ENCODE data around the gene LAMB3. TPM values are rescaled to one million over a fixed set of nuclear protein-coding genes. Genes with fewer than 3 reads are reported as not detected.

LAMB3 gene
- total RNA-seq, 1 donor from 2014 or later: 3.6 TPM

- intact Hi-C loops (cut with DNase I): no loop called here
Observed at GRCh38 chr1:209609041-209609790, 43.0 kb downstream of the LAMB3 start.

GRCh38 chr1:209607795-209608178 lies 44.4 kb downstream of the LAMB3 start:
- intact Hi-C loops (cut with DNase I): no loop called here
- no peak for DNase-seq (ENCODE audit: low spot score)

More at GRCh38 chr1:209609041-209609790, 43.0 kb downstream of the LAMB3 start:
- DNase-seq (ENCODE audit: low spot score): no peak

GRCh38 chr1:209607102-209607794 lies 45.0 kb downstream of the LAMB3 start:
- intact Hi-C loops (cut with DNase I): no loop called here

GRCh38 chr1:209603877-209604276 lies 48.3 kb downstream of the LAMB3 start:
- intact Hi-C loops (cut with DNase I): loop anchor here (2.0 kb wide), 1 partner anchor 89 kb away; no protein-coding TSS in a partner anchor
- DNase-seq (ENCODE audit: low spot score): no peak

More at GRCh38 chr1:209607102-209607794, 45.0 kb downstream of the LAMB3 start:
- DNase-seq (ENCODE audit: low spot score): no peak

DNA sequence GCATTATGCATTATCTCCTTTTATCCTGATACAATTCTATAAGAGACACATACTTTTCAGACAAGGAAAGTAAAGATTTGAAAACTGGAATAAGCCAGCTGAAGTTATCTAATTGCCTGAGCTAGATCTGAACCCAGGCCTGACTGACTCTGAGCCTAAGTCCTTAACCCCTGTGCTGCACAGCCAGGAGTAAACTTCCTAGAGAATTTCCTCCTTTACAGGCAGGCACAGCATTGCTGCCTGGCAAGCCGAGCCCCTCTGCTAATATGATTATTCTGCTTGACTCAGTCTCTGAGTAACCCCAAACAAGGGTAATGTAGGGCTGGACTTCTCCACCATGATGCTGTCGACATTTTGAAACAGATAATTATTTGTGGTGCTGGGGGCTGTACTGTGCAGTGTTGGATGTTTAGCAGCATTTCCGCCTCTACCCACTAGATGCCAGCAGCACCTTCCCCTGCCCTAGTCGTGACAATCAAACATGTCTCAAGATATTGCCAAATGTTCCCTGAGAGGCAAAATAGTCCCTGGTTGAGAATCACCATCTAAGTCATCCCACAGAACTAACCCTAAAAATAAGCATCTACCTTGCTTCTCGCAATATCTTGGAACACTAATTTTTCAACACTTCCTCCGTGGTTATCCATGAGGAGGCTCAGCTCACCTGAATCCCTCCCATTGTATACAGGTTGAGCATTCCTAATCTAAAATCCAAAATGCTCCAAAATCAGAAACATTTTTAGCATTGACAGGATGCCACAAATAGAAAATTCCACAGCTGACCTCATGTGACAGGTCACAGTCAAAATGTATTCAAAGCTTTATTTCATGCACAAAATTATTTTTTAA lies 50.2 kb downstream of the LAMB3 start:
- DNase-seq (ENCODE audit: low spot score): no peak
- intact Hi-C loops (cut with DNase I): loop anchor here (1.0 to 2.0 kb wide), 3 partner anchors 25 to 147 kb away; no protein-coding TSS in a partner anchor

DNA sequence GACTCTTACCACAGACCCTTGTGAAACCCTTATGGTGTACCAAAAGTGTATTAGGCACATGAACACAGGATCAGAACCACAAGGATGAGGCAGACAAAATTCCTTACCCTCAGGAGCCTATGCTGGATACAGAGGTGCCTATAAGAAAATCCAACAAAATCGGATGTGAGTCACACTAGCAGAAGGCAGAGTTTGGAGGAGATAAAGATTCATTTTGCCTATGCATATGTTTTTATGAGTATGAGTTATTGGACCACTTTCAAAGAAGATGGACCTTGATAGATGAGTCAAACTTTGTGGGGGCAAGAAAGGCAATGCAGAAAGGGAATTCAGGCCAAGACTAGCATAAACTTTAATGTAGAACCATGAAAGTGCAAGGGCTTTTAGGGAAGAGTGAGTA lies 51.7 kb downstream of the LAMB3 start:
- no peak for DNase-seq (ENCODE audit: low spot score)
- intact Hi-C loops (cut with DNase I): loop anchor here (2.0 kb wide), 1 partner anchor 148 kb away; no protein-coding TSS in a partner anchor

DNA sequence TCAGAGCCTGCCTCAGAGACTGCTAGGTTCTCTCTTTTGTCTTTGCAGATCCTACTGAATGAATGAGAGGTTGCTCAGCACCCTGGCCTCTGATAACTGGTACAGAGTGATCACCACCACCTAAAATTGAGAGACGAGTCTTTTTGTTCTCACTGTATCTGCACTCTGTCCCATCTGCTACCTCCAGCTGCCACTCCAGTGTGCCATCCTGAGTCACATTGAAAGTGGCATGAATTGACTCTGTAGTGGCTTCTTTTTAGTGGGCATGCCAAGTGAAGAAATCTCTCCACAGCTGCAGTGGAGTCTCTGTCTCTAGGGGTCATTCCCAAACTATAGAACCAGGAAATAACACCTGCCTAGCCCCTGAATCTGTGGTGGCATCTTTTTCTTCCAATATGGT lies 54.0 kb downstream of the LAMB3 start:
- intact Hi-C loops (cut with DNase I): no loop called here
- no peak for DNase-seq (ENCODE audit: low spot score)

- DNase-seq (ENCODE audit: low spot score): no peak
- intact Hi-C loops (cut with DNase I): no loop called here
Observed at GRCh38 chr1:209597499-209597898, 54.7 kb downstream of the LAMB3 start.

DNA sequence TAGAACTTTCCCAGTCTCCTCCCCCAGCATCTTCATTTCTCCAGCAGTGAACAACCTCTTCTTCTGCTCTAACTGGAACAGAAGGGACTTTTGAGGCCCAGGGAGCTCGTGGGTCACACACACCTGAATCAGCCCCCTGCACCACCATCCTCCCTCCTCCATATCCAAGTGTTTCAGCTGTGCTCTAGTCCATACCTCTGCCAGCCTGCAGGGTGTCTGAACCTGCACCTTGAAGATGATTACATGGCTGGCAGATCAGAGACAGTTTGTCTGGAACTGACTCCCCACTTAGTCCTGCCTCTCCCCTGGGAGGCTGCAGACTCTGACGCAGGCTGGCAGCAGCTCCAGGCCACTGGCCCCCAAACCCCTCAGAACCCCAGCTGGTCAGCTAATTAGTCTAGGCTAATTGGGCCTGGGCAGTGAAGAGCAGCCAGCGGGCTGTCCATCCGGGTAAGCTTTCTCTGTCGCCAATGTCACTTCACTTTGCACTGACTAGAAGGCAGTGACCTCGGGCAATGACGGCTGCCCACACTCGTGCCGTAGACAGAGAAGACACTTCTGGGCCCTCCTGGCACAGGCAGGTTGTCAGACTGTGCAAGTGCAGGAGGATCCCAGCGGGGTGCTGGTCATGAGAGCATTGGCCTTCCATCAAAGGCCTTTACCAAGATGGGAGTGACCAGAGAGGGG lies 56.5 kb downstream of the LAMB3 start:
- DNase-seq (ENCODE audit: low spot score): no peak
- intact Hi-C loops (cut with DNase I): no loop called here

DNA sequence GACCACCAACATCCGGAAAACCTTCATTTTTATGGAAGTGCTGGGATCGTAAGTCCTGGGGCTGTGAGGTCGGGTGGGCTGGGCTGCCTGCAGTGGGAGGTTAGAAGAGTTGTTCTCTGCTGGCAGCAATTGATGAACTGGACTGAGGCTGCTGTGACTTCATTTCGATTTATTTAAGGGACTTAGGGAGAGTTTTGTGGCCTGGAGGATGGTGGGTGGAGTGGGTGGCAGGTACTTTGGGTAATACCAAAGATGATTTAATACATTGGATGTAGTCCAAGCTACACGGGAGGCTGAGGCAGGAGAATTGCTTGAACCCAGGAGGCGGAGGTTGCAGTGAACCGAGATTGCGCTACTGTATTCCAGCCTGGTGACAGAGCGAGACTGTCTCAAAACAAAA lies 57.2 kb downstream of the LAMB3 start:
- intact Hi-C loops (cut with DNase I): no loop called here

DNA sequence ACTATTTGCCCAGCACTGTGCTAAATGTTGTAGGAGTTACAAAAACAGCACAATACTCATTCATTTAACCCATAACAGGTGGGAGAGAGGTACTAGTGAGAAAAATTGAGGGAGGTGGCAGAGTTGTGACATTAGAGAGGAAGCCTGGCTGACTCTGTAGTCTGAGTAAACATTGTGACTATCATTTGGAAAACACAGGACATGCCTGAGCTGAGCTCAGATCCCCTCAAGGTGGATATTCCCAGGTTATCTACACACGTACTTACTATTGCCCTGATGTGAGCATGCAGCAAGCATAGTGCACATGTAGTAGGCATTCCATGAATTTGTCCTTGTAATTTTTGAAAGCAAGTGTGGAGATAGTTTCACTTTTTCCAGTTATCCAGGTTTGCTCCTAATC lies 57.8 kb downstream of the LAMB3 start:
- intact Hi-C loops (cut with DNase I): no loop called here
- DNase-seq (ENCODE audit: low spot score): no peak

More for the DNA sequence above, 57.2 kb downstream of the LAMB3 start:
- DNase-seq (ENCODE audit: low spot score): no peak

DNA sequence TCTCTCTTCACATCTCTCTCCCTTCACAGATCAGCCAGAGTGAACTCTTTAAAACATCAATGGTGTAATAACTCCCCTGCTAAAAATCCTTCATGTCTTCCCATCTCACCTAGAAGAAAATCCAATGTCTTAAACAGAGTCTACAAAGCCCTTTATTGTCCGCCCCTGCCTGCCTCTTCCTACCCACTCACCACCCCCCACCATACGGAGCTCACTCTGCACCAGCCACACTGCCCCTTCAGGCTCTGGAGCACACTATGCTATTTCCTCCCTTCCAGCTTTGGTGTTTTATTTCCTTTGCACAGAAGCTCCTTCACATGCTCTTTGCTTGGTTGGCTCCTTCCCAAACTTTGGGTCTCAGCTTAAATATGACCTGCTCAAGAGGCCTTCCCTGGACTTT lies 58.5 kb downstream of the LAMB3 start:
- DNase-seq (ENCODE audit: low spot score): no peak
- intact Hi-C loops (cut with DNase I): no loop called here

DNA sequence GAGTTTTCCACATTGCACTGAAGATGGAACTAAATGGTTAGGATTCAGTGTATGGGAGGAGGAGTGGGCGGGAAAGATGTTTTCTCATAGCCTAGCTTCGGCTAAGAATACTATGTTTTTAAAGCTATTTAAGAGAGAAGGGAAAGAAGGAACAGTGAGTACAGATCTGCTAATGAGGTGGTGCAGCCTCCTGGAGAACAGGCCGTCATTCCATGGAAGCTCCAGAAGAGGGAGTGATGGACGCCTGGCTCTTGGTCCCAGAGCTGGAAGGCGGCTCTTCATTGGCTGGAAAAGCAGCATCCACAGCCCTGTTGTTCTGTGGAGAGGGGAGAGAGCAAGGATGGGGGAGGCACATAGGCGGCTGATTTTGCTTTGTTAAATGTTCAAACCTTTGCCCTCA lies 61.8 kb downstream of the LAMB3 start:
- no peak for DNase-seq (ENCODE audit: low spot score)
- intact Hi-C loops (cut with DNase I): no loop called here

DNA sequence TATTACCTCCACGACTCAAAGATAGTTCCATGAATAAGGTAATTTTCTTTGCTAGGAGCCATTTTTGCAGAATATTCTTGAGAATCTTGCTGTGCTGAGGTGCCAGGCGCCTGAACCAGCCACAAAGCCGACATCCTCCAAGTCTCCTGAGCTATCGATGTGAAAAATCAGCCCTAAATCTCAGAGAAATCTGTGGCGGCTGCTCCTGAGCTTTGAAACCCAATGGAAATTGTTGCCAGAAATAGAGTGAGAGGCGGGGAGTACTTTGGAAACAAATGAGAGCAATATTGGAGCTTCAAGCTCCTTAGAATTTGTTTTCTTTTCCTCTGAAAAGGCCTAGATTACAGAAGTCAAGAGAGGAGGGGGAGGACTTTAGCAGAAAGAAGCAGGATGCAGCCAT lies 62.4 kb downstream of the LAMB3 start:
- intact Hi-C loops (cut with DNase I): no loop called here
- no peak for DNase-seq (ENCODE audit: low spot score)

DNA sequence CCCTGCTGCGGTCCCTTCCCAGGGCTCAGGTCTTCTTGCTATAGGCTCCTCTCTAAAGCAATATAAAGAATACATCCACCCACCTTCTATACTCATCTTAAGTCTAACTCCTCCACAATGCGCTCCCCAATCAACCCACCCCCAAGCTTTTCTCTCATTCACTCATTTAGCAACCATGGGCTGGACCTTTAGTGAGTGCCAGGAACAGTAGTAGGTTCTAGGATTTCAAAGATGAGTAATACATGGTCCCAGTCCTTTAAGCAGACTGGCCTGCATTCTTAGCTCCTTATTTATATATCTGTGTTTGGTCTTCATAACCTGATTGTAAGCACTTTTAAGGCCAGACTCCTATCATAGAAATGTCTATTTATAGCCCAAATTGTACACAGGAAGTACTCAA lies 62.8 kb downstream of the LAMB3 start:
- no peak for DNase-seq (ENCODE audit: low spot score)
- intact Hi-C loops (cut with DNase I): no loop called here

GRCh38 chr1:209587789-209588188 lies 64.4 kb downstream of the LAMB3 start:
- DNase-seq (ENCODE audit: low spot score): no peak
- intact Hi-C loops (cut with DNase I): no loop called here

DNA sequence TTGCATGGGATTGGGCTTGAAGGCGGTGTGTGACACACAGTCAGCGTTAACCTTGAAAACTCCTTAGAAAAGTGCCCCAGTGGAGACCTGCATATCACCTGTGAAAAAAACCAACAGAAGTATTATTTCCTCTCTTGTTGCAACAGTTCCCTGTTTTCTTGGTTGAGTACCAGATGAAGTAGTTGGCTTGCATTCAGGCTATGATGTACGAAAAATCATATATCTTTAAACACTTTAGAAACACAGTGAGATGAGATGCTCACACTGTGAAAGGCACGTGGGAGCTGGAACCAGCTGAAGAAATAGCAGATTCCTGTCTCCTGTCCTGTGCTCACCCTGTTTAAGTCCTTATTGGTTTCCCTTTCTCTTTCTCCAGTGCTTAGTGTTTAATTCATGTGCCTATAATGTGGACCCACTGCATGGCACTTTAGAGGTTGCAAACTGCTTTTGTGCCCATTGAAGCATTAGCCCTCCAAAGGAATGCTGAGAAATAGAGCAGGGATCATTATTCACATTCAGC lies 65.9 kb downstream of the LAMB3 start:
- intact Hi-C loops (cut with DNase I): no loop called here
- no peak for DNase-seq (ENCODE audit: low spot score)

DNA sequence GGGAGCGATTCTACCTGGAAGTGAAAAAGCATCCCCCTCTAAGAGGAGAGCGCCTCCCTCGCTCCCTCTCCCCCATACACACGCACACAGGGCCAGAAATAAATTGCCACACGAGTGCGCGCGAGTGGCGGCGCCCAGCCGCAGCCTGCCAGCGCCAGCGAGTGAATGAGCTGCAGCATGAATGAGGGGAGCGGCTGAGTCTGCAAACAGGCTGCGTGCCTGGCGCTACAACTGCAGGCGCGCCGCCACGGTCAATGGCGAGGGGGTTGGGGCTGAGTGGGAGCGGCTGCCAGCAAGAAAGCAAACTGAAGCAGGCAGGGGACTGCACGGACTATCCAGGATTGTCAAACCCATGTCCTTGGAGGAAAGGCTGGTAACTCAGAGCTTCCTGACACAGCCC lies 66.6 kb downstream of the LAMB3 start:
- peak; percentile 82 for DNase-seq (ENCODE audit: low spot score)
- intact Hi-C loops (cut with DNase I): no loop called here

DNA sequence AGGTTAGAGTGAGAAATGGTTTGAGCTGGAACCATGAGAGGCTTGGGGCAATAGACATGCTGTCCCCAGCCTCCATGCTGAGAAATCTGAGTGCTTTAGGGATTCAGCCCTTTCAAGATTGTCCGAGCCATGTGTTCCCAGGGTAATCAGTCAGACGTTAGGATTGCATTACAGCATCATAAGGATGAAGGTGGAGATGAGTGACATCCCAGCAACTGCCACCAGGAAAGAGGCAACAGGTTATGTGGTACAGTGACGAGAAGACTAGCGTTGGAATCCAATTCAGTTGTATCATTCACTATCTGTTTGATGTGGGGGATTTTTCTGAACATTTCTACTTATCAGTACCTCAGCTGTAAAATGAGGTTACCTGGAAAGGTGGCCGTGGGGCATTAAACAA lies 67.0 kb downstream of the LAMB3 start:
- DNase-seq (ENCODE audit: low spot score): no peak
- intact Hi-C loops (cut with DNase I): no loop called here

All from cardiac septum (tissue), 1 donor.